GM18505 (cell line): ENCODE data around the gene IFNL4.
"Not testable (repeated sequence)": the region's sequence is repeated elsewhere in the genome, so short reads cannot be mapped to it uniquely, and the experiment has no call there.

ENCODE experiments used
- ATAC-seq: cut with Tn5 transposase; IDR thresholded peaks from one replicate; pipeline ENCODE4 v1.9.1; 2021; ENCODE audit not compliant: unreplicated experiment
- POLR2A ChIP-seq: IDR thresholded peaks from 4 replicates; pipeline ENCODE4 v1.6.1; 2011; ENCODE audit warnings: borderline replicate concordance; ENCODE audit not compliant: insufficient read depth, insufficient read length; ENCODE audit errors: extremely low read depth

The IFNL4 gene

DNA sequence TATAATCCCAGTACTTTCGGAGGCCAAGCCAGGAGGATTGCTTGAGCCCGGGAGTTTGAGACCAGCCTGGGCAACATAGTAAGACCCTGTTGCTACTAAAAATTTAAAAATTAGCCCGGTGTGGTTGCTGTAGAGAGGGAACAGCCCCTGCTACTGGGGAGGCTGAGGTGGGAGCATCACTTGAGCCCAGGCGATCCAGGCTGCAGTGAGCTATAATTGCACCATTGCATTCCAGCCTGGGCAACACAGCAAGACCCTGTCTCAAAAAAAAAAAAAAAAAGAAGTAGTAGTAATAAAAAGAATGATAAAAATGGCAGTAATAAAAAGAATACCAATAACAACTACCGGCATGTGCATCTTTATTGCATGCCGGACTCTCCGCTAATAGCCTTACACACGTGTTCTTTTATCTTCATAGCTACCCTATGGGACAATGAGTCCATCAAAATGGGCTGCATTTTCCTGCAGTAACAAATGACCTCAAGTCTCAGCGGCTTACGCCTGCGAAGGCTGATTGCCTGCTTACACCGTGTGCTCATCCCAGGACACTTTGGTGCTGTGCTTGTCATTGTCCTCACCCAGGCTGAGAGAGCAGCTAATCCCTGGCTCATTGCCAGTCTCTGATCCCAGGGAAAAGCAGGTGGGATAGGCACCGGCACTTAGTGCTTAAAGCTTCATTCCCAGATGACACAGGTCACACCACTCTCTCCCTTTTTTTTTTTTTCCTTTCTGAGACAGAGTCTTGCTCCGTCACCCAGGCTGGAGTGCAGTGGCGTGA, 30.2 kb downstream of the IFNL4 start:
- no peak for TF ChIP-seq POLR2A
- no peak for ATAC-seq

DNA sequence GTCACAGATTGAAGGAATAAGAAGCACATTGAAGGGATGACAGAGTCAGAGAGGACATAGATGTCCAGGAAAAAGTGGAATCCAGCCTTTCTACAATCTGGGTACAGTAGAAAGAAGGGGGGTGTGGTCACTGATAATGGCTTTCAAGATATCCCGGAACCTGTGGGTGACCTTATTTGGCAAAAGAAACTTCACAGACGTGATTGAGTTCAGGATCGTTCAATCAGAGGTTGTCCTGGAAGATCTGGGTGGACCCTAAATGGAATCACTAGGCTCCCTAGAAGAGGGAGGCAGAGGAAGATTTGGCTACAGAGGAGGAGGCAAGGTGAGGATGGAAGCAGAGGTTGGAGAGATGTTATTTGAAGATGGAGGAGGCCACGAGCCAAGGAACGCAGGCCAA, 31.6 kb downstream of the IFNL4 start:
- ATAC-seq = no peak
- TF ChIP-seq POLR2A = no peak

DNA sequence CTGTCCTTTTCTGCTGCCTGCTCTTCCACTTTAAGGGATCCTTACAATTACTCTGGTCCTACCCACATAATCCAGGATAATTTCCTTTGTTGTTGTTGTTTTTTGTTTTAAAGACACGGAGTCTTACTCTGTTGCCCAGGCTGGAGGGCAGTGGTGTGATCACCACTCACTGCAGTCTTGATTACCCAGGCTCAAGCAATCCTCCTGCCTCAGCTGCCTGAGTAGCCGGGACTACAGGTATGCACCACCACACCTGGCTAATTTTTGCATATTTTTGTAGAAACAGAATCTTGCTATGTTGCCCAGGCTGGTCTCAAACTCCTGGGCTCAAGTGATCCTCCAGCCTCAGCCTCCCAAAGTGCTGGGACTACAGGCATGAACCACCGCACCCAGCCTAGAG, 33.3 kb downstream of the IFNL4 start:
- not testable (repeated sequence) for ATAC-seq

DNA sequence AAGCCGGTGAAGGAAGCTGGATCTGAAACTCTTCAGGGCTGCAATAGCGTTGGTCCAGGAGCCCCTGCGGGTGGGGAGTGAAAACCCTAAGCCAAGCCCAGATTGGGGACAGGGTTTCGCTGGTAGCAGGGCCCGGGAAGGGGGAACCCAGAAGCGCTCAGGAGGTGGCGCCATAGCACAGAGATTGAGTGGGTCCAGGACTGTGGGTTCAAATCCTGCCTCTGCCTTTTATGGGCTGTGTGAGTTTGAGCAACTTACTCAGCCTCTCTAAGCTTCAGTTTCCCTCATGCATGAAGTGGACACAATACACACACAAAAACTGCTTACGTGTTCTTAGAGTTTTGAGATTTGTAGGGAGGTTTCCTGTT, 36.3 kb downstream of the IFNL4 start:
- no peak for TF ChIP-seq POLR2A
- ATAC-seq = no peak

DNA sequence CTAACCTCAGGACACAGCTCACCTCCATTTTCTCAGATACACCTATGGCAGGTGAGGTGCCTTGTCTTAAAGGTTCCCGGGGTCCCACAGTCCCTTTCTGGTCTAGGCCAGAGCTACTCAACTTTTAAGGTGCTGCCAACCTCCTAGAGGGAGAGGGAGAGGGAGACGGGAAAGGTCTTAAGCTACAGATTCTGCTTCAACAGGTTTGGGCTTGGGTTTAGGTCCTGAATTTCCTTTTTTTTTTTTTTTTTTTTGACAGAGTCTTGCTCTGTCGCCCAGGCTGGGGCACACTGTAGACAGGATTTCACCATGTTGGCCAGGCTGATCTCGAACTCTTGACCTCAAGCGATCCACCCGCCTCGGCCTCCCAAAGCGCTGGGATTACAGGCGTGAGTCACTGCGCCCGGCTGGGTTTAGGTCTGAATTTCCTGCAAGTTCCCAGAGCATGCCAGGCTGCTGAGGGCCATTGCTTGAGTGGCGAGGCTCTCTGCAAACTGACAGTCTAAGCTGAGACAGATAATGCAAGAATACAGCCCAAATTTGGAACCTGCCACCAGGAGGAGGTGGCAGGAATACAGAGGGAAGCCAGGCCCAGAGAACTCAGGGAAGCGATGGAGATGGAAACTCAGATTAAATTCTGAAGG, 36.8 kb downstream of the IFNL4 start:
- no peak for ATAC-seq
- TF ChIP-seq POLR2A = no peak

DNA sequence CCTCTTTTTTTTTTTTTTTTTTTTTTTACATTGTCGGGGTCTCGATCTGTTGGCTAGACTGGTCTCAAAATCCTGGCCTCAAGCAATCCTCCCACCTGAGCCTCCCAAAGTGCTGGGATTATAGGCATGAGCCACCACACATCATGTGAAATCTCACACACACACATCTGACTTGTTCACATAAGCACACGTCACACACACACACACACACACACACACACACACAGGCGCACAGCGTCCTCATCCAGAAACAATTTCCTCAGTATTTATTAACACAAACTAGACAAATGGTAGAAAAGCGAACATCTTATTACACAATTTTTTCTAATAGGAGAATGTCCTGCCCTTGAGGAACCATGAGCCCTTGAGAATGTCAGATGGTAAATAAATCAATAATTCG, 39.5 kb downstream of the IFNL4 start:
- ATAC-seq = no peak
- no peak for TF ChIP-seq POLR2A

DNA sequence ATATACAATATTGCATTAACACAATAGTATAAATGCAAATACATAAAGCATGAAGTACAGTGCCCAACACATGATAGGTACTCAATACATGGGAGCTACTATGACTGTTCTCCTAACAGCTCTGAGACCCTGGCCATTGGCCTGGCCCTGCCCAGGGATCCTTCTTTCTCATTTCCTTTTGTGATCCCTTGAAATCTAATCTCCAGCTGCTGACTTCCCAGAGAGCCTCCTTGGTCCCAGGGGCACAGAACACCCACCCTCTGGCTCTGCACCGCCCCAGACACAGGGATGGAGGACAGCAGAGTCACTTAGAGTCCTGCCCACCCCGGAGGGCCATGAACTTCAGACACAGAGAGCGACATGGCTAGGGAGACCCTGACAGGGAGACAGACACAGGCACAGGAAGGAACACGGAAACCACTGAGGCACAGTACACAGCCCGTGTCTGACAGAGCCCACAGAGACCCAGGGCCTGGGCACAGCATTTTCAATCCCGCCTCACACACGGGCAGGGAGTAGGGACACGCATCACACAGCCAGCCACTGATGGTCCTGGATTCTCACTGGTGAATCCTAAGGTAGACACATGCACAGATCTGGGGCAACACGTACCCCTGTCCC, 40.4 kb downstream of the IFNL4 start:
- no peak for TF ChIP-seq POLR2A
- ATAC-seq = no peak

DNA sequence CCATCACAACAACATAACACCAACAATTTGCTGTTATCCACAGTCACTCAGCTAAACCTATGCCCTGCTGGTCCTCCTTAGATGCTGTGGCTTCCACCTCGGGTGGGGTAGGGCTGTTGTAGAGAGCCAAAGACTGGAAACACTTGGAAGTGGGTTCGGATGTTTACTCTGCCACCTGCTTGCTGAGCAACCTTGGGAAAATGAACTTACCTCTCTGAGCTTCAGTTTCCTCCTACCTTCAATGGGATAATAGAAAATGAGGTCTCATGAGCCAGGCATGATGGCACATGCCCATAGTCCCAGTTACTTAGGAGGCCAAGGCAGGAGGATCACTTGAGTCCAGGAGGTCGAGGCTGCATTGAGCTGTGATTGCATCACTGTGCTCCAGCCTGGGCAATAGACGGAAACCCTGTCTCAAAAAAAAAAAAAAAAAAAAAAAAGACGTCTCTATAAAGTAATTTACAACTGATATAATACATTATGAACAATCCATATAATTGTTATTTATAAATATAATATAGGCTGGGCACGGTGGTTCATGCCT, 41.3 kb downstream of the IFNL4 start:
- ATAC-seq = no peak
- TF ChIP-seq POLR2A = no peak

DNA sequence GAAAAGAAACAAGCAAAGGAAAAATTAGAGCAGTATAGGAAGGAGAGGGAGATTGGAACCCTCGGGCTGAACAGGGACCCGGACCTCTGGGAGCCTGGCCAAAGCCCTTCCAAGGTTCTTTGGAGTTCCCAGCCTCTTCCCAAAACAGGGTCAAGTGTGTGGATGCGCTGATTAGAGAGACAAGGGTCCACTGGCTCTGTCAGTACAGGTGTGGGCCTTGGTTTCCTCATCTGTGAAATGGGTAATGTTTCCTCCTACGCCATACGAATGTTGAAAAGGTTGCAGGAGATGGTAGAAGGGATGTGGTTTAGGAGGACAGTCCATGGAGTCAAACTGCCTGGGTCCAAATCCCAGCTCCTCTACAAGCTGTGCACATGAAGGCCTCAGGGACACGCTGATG, 42.5 kb downstream of the IFNL4 start:
- ATAC-seq = no peak
- TF ChIP-seq POLR2A = no peak

DNA sequence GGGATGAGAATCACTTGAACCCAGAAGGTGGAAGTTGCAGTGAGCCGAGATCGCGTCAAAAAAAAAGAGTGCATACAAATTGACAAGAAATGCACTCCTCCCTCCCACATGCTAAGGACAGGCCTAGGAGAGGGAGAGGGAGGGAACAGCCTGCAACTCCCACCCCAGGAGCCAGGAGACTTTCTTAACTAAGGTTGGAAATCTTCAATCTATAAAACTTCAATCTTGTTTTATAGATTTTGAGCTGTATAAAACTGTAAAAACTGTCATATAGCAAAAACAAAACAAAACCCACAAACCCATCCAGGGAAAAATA, 43.2 kb downstream of the IFNL4 start:
- no peak for TF ChIP-seq POLR2A
- no peak for ATAC-seq

DNA sequence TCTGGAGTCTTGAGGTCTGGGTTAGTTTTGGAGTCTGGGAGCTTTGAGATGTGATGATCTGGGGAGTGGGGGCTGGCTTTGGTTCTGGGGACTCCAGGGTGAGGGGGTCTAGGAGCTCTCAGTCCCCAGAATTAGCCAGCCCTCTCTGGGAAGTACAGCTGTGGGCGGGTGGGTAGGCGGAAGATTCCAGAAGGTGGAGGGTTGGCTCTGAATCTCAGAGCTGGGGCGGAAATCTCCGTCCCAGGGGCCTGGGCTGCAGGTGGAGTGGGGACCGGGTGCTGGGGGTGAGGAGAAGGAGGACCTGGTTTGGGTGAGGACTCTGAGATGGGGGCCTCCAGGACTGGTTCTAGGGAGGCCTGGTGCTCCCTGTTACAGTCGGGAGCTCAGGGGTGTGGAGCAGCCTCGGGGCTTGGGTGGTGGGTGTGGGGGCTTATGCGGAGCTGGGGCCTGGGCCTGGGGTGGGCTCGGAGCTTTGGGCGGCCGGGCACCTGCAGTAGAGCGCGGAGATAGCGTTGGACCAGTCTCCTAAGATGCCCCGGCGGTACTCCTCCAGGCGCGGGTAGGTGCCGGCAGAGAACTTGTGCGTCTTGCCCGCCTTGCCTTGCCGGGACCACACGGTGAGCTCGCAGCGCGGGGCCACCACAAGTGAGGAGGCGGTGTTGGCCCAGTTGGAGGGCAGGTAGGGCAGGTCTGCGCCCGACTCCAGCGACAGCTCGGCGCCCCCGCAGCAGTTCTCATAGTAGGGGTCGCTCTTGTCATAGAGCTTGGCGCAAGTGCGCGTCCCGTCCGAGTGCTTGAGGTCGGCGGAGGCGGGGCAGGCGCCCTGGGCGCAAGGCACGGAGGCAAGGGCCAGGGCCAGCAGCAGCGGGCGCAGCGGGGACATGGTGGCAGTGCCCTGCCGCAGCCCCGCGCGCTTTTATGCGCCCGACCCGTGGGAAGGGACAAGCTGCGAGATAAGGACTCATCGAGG, 45.0 kb downstream of the IFNL4 start, which contains the start of gene SYCN:
Gene SYCN (minus strand): TSS at position 892 of the 970 bp plus-strand sequence. CDS start 9 bp downstream, at position 883.
- no peak for ATAC-seq

DNA sequence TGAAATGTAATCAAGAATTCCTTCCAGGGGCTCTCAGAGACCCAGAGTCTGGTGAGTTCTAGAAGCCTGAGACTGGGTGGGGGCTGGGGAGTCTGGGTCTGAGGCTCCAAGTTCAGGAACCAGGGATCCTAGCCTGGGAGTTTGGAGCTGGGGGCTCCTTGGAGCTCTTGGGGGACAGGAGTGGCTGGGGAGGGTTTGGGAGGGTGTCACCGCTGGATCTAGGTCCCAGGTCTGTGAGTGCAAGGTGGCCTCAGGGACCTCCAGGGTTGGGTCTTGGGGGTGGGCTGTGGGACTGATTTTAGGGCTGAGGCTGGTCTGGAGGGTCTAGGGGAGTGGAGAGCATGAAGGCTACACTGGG, 45.7 kb downstream of the IFNL4 start:
- ATAC-seq = no peak

More for the DNA sequence above, 45.0 kb downstream of the IFNL4 start, which contains the start of gene SYCN:
- TF ChIP-seq POLR2A = no peak

DNA sequence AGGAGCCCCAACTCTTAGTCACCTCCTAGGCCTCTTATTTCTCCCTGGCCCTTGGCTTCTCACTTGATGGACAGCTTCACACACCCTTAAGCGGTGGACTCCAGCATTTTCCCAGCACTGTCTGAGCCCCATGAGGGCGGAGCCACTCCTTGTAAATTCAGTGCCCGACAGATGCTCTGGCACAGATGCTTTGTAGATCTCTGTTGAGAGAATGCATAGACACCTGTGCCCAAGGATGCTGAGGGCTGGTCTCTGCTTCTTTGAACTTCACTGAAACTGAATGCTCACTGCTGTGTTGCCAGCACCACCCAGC, 47.9 kb downstream of the IFNL4 start:
- no peak for ATAC-seq
- TF ChIP-seq POLR2A = no peak

More for the DNA sequence above, 45.7 kb downstream of the IFNL4 start:
- TF ChIP-seq POLR2A = no peak

DNA sequence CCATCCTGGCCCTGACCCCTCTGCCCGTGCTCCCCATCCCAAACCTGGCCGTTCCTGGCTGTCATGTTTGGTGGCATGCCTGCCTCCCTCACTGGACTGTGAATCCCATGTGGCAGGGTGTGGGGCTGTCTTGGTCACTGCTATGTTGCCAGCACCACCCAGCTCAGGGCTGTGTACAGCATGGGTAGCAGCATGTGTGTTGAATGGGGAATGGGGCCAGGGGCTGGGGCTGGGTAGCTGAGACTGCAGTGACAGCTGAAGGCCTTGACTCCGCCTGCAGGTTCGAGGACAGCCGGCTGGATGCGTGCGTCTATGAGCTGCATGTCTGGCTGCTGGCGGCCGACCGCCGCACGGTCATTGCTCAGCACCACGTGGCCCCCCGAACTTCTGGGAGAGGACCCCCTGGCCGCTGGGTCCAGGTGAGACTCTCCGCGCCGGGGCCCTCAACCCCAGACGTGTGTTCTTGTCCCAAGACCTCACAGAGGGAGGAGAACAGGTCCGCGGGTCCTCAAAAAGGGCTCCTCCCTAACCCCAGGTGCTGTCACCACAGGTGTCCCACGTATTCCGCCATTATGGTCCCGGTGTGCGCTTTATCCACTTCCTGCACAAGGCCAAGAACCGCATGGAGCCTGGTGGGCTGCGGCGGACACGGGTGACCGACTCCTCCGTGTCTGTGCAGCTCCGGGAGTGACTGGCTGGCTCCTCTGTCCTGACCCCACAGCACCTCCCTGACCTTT, 48.4 kb downstream of the IFNL4 start:
- ATAC-seq = no peak
- TF ChIP-seq POLR2A = no peak
